Measurements from ENCODE around the gene ARSI. TPM values are rescaled to one million over a fixed set of nuclear protein-coding genes. Genes with fewer than 3 reads are reported as not detected.

Gene ARSI
- polyA plus RNA-seq, 2 of the 4 experiments (the other 2 are of a cell fraction): 2.9 to 22.0 TPM

GRCh38 chr5:150339841-150340240 lies 37.1 kb upstream of the ARSI start:
- FAIRE-seq (no peak), DNase-seq (ENCODE audit: low read depth in 1 of 2, low spot score in 1 of 2) (no peak), ATAC-seq (no peak)
- POLR2A ChIA-PET: no interaction called here
- TF ChIP-seq HOXB13 (CRISPR knock-in tag; IDR thresholded peaks at IDR 0.05; ENCODE audit: low read depth) (no peak), JUN (IDR thresholded peaks at IDR 0.05) (no peak), ATOH8 (CRISPR knock-in tag; IDR thresholded peaks at IDR 0.05; ENCODE audit: low read depth) (no peak), POLR2A (IDR thresholded peaks at IDR 0.05; ENCODE audit: low read length) (no peak), NPAS2 (CRISPR knock-in tag; IDR thresholded peaks at IDR 0.05; ENCODE audit: borderline replicate concordance) (no peak), RCOR1 (IDR thresholded peaks at IDR 0.05; ENCODE audit: low read depth, low read length) (no peak), TP53 (CRISPR knock-in tag; IDR thresholded peaks at IDR 0.05) (no peak), FOSL2 (IDR thresholded peaks at IDR 0.05) (no peak), FOSL2 (CRISPR knock-in tag; IDR thresholded peaks at IDR 0.05) (no peak), HOXB5 (CRISPR knock-in tag; IDR thresholded peaks at IDR 0.05) (no peak)
- CTCF ChIA-PET: interaction anchor here (0.6 to 5.7 kb wide), 7 partner anchors 11 to 143 kb away, joined by 3 to 56 read pairs (median 4); no protein-coding TSS in a partner anchor
- Histone ChIP-seq H3K4me1 (peaks cover 5% of the 10 kb centered on the region; the same call in 1 of the 3 replicates), H3K27ac (no peak overlapping the region), H3K4me2 (no peak overlapping the region), H3K9me3 (no peaks in the 10 kb centered on the region), H3K4me3 (no peak overlapping the region)
- 87% methylated on average over 4 of the region's 4 CpGs for WGBS (ENCODE audit: missing lambda C conversion rate)

GRCh38 chr5:150339165-150339564 lies 36.5 kb upstream of the ARSI start:
- Histone ChIP-seq H3K4me1 (peaks cover 3% of the 10 kb centered on the region; the same call in 1 of the 3 replicates), H3K9me3 (no peaks in the 10 kb centered on the region), H3K4me2 (no peak overlapping the region), H3K4me3 (no peak overlapping the region), H3K27ac (no peak overlapping the region)
- DNase-seq (ENCODE audit: low read depth in 1 of 2, low spot score in 1 of 2) (no peak), ATAC-seq (no peak), FAIRE-seq (no peak)
- TF ChIP-seq RFX5 (IDR thresholded peaks at IDR 0.05) (no peak), NFE2L2 (conservative IDR thresholded peaks at IDR 0.05; ENCODE audit: low read length) (no peak), FOSL2 (IDR thresholded peaks at IDR 0.05) (no peak), FOSL2 (CRISPR knock-in tag; IDR thresholded peaks at IDR 0.05) (no peak), GATA3 (IDR thresholded peaks at IDR 0.05; ENCODE audit: borderline replicate concordance) (no peak), BCL3 (IDR thresholded peaks at IDR 0.05) (no peak), EHF (CRISPR knock-in tag; IDR thresholded peaks at IDR 0.05) (no peak), USF2 (IDR thresholded peaks at IDR 0.05) (no peak), ZFP36 (IDR thresholded peaks at IDR 0.05; ENCODE audit: borderline replicate concordance, partially characterized antibody) (no peak), HMGXB4 (CRISPR knock-in tag; IDR thresholded peaks at IDR 0.05; ENCODE audit: borderline replicate concordance) (no peak), E2F6 (IDR thresholded peaks at IDR 0.05; ENCODE audit: borderline replicate concordance, low read depth) (no peak), TFCP2L1 (CRISPR knock-in tag; IDR thresholded peaks at IDR 0.05) (no peak)
- POLR2A ChIA-PET: no interaction called here
- WGBS (ENCODE audit: missing lambda C conversion rate): 49% methylated on average over 4 of the region's 5 CpGs
- CTCF ChIA-PET: interaction anchor here (1.4 to 5.7 kb wide), 4 partner anchors 12 to 121 kb away, joined by 3 to 56 read pairs (median 6); no protein-coding TSS in a partner anchor
